D721Med (cell line): ENCODE data around the gene PORCN.
A peak's percentile ranks its signal among the peaks of the same experiment; 100 is the strongest.

Source experiments
- DNase-seq: peaks from one replicate; pipeline ENCODE4 v3.0.0; 2011; ENCODE audit warnings: low spot score; ENCODE audit not compliant: insufficient read length
- FAIRE-seq: peaks from 2 replicates; lab custom pipeline; 2011; peaks lifted over from hg19 to GRCh38; lab: Jason Lieb, UNC
- CTCF ChIP-seq: IDR thresholded peaks from 2 replicates; pipeline ENCODE4 v1.5.1; 2012; ENCODE audit warnings: mild to moderate bottlenecking, control low read depth; ENCODE audit not compliant: insufficient read depth; ENCODE audit errors: missing control alignments

PORCN gene

GRCh38 chrX:48472851-48473703, 35.7 kb upstream of the PORCN start:
- DNase-seq = no peak
- peak; percentile 74 for FAIRE-seq
- TF ChIP-seq CTCF = no peak

- FAIRE-seq (no peak), DNase-seq (no peak)
- TF ChIP-seq CTCF = no peak
These were observed 35.1 kb upstream of the PORCN start for GRCh38 chrX:48473704-48473990.

GRCh38 chrX:48474127-48474526, 34.7 kb upstream of the PORCN start:
- FAIRE-seq = no peak
- DNase-seq = no peak
- TF ChIP-seq CTCF = peak; percentile 27

GRCh38 chrX:48474581-48474980, 34.2 kb upstream of the PORCN start:
- TF ChIP-seq CTCF = no peak
- FAIRE-seq = no peak

GRCh38 chrX:48475296-48475695, 33.5 kb upstream of the PORCN start:
- DNase-seq (no peak), FAIRE-seq (no peak)
- TF ChIP-seq CTCF = no peak

More at GRCh38 chrX:48474581-48474980, 34.2 kb upstream of the PORCN start:
- DNase-seq = no peak

GRCh38 chrX:48475774-48476577, 32.8 kb upstream of the PORCN start, which contains the start of gene FTSJ1:
Gene FTSJ1 (plus strand): TSS chrX:48476199. CDS start chrX:48478048, 1,849 bp downstream.
- DNase-seq = peak; percentile 65
- FAIRE-seq = no peak
- no peak for TF ChIP-seq CTCF
